SK-N-SH (cell line): ENCODE results near the gene PIAS4. TPM values are rescaled to one million over a fixed set of nuclear protein-coding genes. Genes with fewer than 3 reads are reported as not detected.

Source experiments
- CTCF ChIA-PET: fragments of 300-600, 350-600 bp; formaldehyde crosslinking; extraction: SDS; loops from one replicate; lab custom pipeline; 2021; lab: Yijun Ruan, JAX
- POLR2A ChIA-PET: fragments of 350-600 bp; sonication (Branson Sonifier 250); formaldehyde crosslinking; extraction: SDS; loops from one replicate; lab custom pipeline; 2020; ENCODE audit warnings: antibody characterized with exemption, inconsistent platforms; lab: Yijun Ruan, JAX
- DNase-seq: peaks from one replicate; pipeline ENCODE4 v3.0.0; 2012
- H2AFZ ChIP-seq: fragments of 200-600 bp; sonication (generic); 2 replicates; pipeline ENCODE4 v1.8.1; 2016; ENCODE audit warnings: antibody characterized with exemption, mild to moderate bottlenecking, low read depth
- H3F3A ChIP-seq: fragments of 200-600 bp; sonication (generic); replicated peaks from 2 replicates; pipeline ENCODE3; 2016; ENCODE audit warnings: antibody characterized with exemption, mild to moderate bottlenecking; ENCODE audit not compliant: insufficient read depth
- H3K27ac ChIP-seq, 2 experiments: fragments of 200-500 bp in 1 of 2; fragments of 200-600 bp in 1 of 2; sonication (Bioruptor generic) in 1 of 2; sonication (generic), shearing (Covaris generic) in 1 of 2; 2 replicates each; pipeline versions ENCODE4 v1.5.1 to v1.6.1; 2014 to 2016; ENCODE audit warnings: low read depth in 2 of 2, inconsistent platforms in 1 of 2, low read length in 1 of 2, mild to moderate bottlenecking in 1 of 2, mixed read lengths in 1 of 2
- H3K27me3 ChIP-seq: fragments of 200-600 bp; sonication (generic), shearing (Covaris generic); 2 replicates; pipeline ENCODE4 v1.6.1; 2016; ENCODE audit warnings: mixed run types; ENCODE audit not compliant: insufficient read depth
- H3K36me3 ChIP-seq, 2 experiments: fragments of 200-500 bp in 1 of 2; fragments of 200-600 bp in 1 of 2; sonication (Bioruptor generic) in 1 of 2; sonication (generic) in 1 of 2; replicated peaks in 1 of 2; 2 replicates each; pipeline versions ENCODE3 to v1.5.1; 2014 to 2016; ENCODE audit warnings: low read length in 1 of 2, mild to moderate bottlenecking in 1 of 2; ENCODE audit not compliant: insufficient read depth in 2 of 2, control insufficient read depth in 1 of 2
- H3K4me1 ChIP-seq, 2 experiments: fragments of 200-500 bp in 1 of 2; fragments of 200-600 bp in 1 of 2; sonication (Bioruptor generic) in 1 of 2; sonication (generic), shearing (Covaris generic) in 1 of 2; 2 replicates each; pipeline versions ENCODE4 v1.5.1 to v1.6.1; 2014 to 2016; ENCODE audit warnings: low read depth in 1 of 2, low read length in 1 of 2, mixed run types in 1 of 2; ENCODE audit not compliant: insufficient read depth in 2 of 2, control insufficient read depth in 1 of 2
- H3K4me2 ChIP-seq: fragments of 200-600 bp; sonication (generic), shearing (Covaris generic); 2 replicates; pipeline ENCODE4 v1.6.1; 2017; ENCODE audit warnings: mixed run types
- H3K4me3 ChIP-seq, 2 experiments: fragments of 200-500 bp in 1 of 2; fragments of 200-600 bp in 1 of 2; sonication (Bioruptor generic) in 1 of 2; sonication (generic), shearing (Covaris generic) in 1 of 2; 2 replicates each; pipeline versions ENCODE4 v1.5.1 to v1.8.1; 2014 to 2016; ENCODE audit warnings: low read depth in 2 of 2, inconsistent platforms in 1 of 2, low read length in 1 of 2, mild to moderate bottlenecking in 1 of 2, mixed read lengths in 1 of 2, moderate library complexity in 1 of 2
- H3K79me2 ChIP-seq: fragments of 200-600 bp; sonication (generic); 2 replicates; pipeline ENCODE4 v1.8.1; 2017; ENCODE audit warnings: mild to moderate bottlenecking; ENCODE audit not compliant: insufficient read depth
- H3K9ac ChIP-seq: fragments of 200-600 bp; sonication (generic); 2 replicates; pipeline ENCODE4 v1.6.1; 2017; ENCODE audit warnings: mixed run types
- H3K9me2 ChIP-seq: fragments of 200-600 bp; sonication (generic); 2 replicates; pipeline ENCODE4 v1.6.1; 2017; ENCODE audit warnings: mixed run types
- H3K9me3 ChIP-seq: fragments of 200-600 bp; sonication (generic); 2 replicates; pipeline ENCODE4 v1.6.1; 2017; ENCODE audit warnings: mixed run types, mild to moderate bottlenecking, moderate library complexity
- H4K20me1 ChIP-seq: fragments of 200-600 bp; sonication (generic); 2 replicates; pipeline ENCODE4 v1.6.1; 2017; ENCODE audit warnings: mild to moderate bottlenecking, mixed run types; ENCODE audit not compliant: insufficient read depth
- CHD2 ChIP-seq: fragments of 150-350 bp; IDR thresholded peaks from 2 replicates; pipeline ENCODE4 v1.6.1; 2018; ENCODE audit warnings: low read length; ENCODE audit not compliant: partially characterized antibody
- ELF1 ChIP-seq: IDR thresholded peaks from 2 replicates; pipeline ENCODE4 v1.4.0; 2012
- FOXJ3 ChIP-seq: sonication (generic); formaldehyde crosslinking; IDR thresholded peaks from 2 replicates; pipeline ENCODE4 v1.5.1; 2020; ENCODE audit warnings: mild to moderate bottlenecking, missing genetic modification reagents
- IRF3 ChIP-seq: fragments of 150-350 bp; IDR thresholded peaks from 2 replicates; pipeline ENCODE4 v1.6.1; 2016; ENCODE audit warnings: mild to moderate bottlenecking, low read depth, low read length
- JUND ChIP-seq: IDR thresholded peaks from 2 replicates; pipeline ENCODE4 v1.4.0; 2012
- MAX ChIP-seq: IDR thresholded peaks from 2 replicates; pipeline ENCODE4 v1.4.0; 2012; ENCODE audit warnings: low read depth
- MEF2A ChIP-seq: IDR thresholded peaks from 2 replicates; pipeline ENCODE4 v1.4.0; 2012; ENCODE audit warnings: low read depth, borderline replicate concordance
- NFIC ChIP-seq: IDR thresholded peaks from 2 replicates; pipeline ENCODE4 v1.4.0; 2012; ENCODE audit warnings: borderline replicate concordance
- NRF1 ChIP-seq: IDR thresholded peaks from 2 replicates; pipeline ENCODE4 v1.6.1; 2012; ENCODE audit warnings: low read depth, mild to moderate bottlenecking, low read length
- POLR2AphosphoS5 ChIP-seq: IDR thresholded peaks from 2 replicates; pipeline ENCODE4 v1.6.1; 2012; ENCODE audit warnings: low read depth, low read length
- REST ChIP-seq: IDR thresholded peaks from 2 replicates; pipeline ENCODE4 v1.6.1; 2012; ENCODE audit warnings: mild to moderate bottlenecking, low read depth, low read length, moderate library complexity
- SIN3A ChIP-seq: IDR thresholded peaks from 2 replicates; pipeline ENCODE4 v1.6.1; 2012; ENCODE audit warnings: low read depth, mild to moderate bottlenecking, low read length, moderate library complexity, borderline replicate concordance
- SMC3 ChIP-seq: IDR thresholded peaks from 2 replicates; pipeline ENCODE4 v1.6.1; 2012; ENCODE audit warnings: low read depth, low read length, improper control_type of control experiment
- TEAD4 ChIP-seq: IDR thresholded peaks from 2 replicates; pipeline ENCODE4 v1.4.0; 2012; ENCODE audit warnings: mild to moderate bottlenecking, borderline replicate concordance; ENCODE audit not compliant: insufficient read depth
- USF1 ChIP-seq: IDR thresholded peaks from 2 replicates; pipeline ENCODE4 v1.4.0; 2012; ENCODE audit warnings: low read depth, borderline replicate concordance
- USF2 ChIP-seq: fragments of 150-350 bp; IDR thresholded peaks from 2 replicates; pipeline ENCODE4 v1.6.1; 2017; ENCODE audit warnings: antibody characterized with exemption, low read length, low read depth, borderline replicate concordance
- ZBTB33 ChIP-seq: IDR thresholded peaks from 2 replicates; pipeline ENCODE4 v1.4.0; 2012; ENCODE audit warnings: low read depth, borderline replicate concordance
- WGBS: methylation state at CpG from one replicate; pipeline ENCODE4 v1.1.6; 2017; ENCODE audit warnings: low lambda C conversion rate; 5-methylcytosine and 5-hydroxymethylcytosine counted together
- polyA plus RNA-seq, 3 experiments: library from polyadenylated mRNA; depleted of rRNA; stranded (reverse); fragments of >200 nt; gene quantifications; 2 replicates each; pipeline ENCODE4 v1.2.3, GENCODE V29; 2012

Gene PIAS4
- polyA plus RNA-seq, 1 of the 3 experiments (the other 2 are of a cell fraction): 14.1 TPM

- TF ChIP-seq SIN3A: peak; percentile 77; the same call in 1 of the 2 replicates
- no peak for TF ChIP-seq NFIC
- TF ChIP-seq CHD2: no peak
- no peak for TF ChIP-seq FOXJ3
- no peak for TF ChIP-seq JUND
- peak; percentile 85 for TF ChIP-seq MAX
- TF ChIP-seq REST: 0 out of 2 replicates have a peak, but pooled peaks have one; percentile 17
- TF ChIP-seq TEAD4: no peak
- TF ChIP-seq USF1: peak; percentile 95
- TF ChIP-seq MEF2A: no peak
- TF ChIP-seq, all 33 proteins: peak for 11
Measured at GRCh38 chr19:4007021-4007835, at the start of gene PIAS4 (continued).

- Histone ChIP-seq H4K20me1 (peaks cover 63% of the 10 kb centered on the region), H3K9ac (no peak overlapping the region), H2AFZ (no peak overlapping the region), H3K4me2 (no peak overlapping the region), H3K9me2 (no peaks in the 10 kb centered on the region)
- TF ChIP-seq JUND: no peak
- no peak for TF ChIP-seq IRF3
- TF ChIP-seq TEAD4: no peak
- no peak for TF ChIP-seq USF2
- TF ChIP-seq ELF1: no peak
- no peak for TF ChIP-seq NRF1
- TF ChIP-seq SMC3: no peak
- TF ChIP-seq POLR2AphosphoS5: no peak
- no peak for TF ChIP-seq ZBTB33
- TF ChIP-seq, all 33 proteins: peak for 0
- no peak for DNase-seq
- POLR2A ChIA-PET: interaction anchor here (0.8 kb wide), 1 partner anchor 20 kb away, joined by 4 read pairs; no protein-coding TSS in a partner anchor
- peaks cover 30% of the 10 kb centered on the region; the same call in 1 of the 2 replicates for H3K79me2 ChIP-seq
- CTCF ChIA-PET: no interaction called here
- no peaks in the 10 kb centered on the region for H3K4me1 ChIP-seq
- 96% methylated on average over 34 of the region's 86 CpGs for WGBS
- H3F3A ChIP-seq: peaks cover 10% of the 10 kb centered on the region
- no peak overlapping the region for H3K27ac ChIP-seq
- no peaks in the 10 kb centered on the region for H3K9me3 ChIP-seq
- H3K4me3 ChIP-seq: no peak overlapping the region
- peaks cover 29 to 44% of the 10 kb centered on the region in 2 experiments for H3K36me3 ChIP-seq
- no peaks in the 10 kb centered on the region for H3K27me3 ChIP-seq
Measured at GRCh38 chr19:3958836-3959765, 48.4 kb upstream of the PIAS4 start.
